Measurements from ENCODE around the gene NKX1-1.

- TF ChIP-seq CTCF (IDR thresholded peaks at IDR 0.05) (no peak), POLR2A (IDR thresholded peaks at IDR 0.05; ENCODE audit: low read depth) (no peak)
These were observed 2.8 kb upstream of the NKX1-1 start for GRCh38 chr4:1409079-1409478.
